Measurements from ENCODE around the gene FAM222A.
A peak's percentile ranks its signal among the peaks of the same experiment; 100 is the strongest.

FAM222A gene

GRCh38 chr12:109711596-109712461 lies 1.8 kb upstream of the FAM222A start:
- DNase-seq = peak in 1 of 2 experiments; percentile 25

- DNase-seq = peak; percentile 14 to 56
These were observed 702 bp downstream of the FAM222A start for GRCh38 chr12:109714141-109714912.

- DNase-seq = no peak
These were observed 1.3 kb downstream of the FAM222A start for GRCh38 chr12:109714913-109715244.

- DNase-seq = peak; percentile 11 to 53
These were observed 1.9 kb downstream of the FAM222A start for GRCh38 chr12:109715310-109716091.

- no peak for DNase-seq
These were observed 2.5 kb downstream of the FAM222A start for GRCh38 chr12:109716092-109716479.

GRCh38 chr12:109716512-109717389 lies 3.1 kb downstream of the FAM222A start:
- peak; percentile 22 to 29 for DNase-seq

- no peak for DNase-seq
These were observed 4.0 kb downstream of the FAM222A start for GRCh38 chr12:109717390-109718357.

GRCh38 chr12:109718390-109718789 lies 4.8 kb downstream of the FAM222A start:
- DNase-seq = no peak

- peak; percentile 37 to 72 for DNase-seq
These were observed 5.7 kb downstream of the FAM222A start for GRCh38 chr12:109719123-109720022.

GRCh38 chr12:109720152-109720856 lies 6.7 kb downstream of the FAM222A start:
- DNase-seq = peak; percentile 18 to 70

GRCh38 chr12:109720857-109721189 lies 7.2 kb downstream of the FAM222A start:
- DNase-seq = no peak

GRCh38 chr12:109721276-109721675 lies 7.7 kb downstream of the FAM222A start:
- DNase-seq = no peak

- no peak for DNase-seq
These were observed 8.5 kb downstream of the FAM222A start for GRCh38 chr12:109722022-109722720.

- DNase-seq = no peak
These were observed 9.1 kb downstream of the FAM222A start for GRCh38 chr12:109722721-109723094.

- no peak for DNase-seq
These were observed 9.8 kb downstream of the FAM222A start for GRCh38 chr12:109723311-109723881.

GRCh38 chr12:109724321-109724892 lies 10.8 kb downstream of the FAM222A start:
- DNase-seq = no peak

- DNase-seq = no peak
These were observed 11.9 kb downstream of the FAM222A start for GRCh38 chr12:109725321-109726105.

Measured in SHP77 (cell line).